GM12878 (cell line): ENCODE measurements around the gene ATP1A3. TPM values are rescaled to one million over a fixed set of nuclear protein-coding genes. Genes with fewer than 3 reads are reported as not detected.

ENCODE experiments used
- ATAC-seq: fragments of 200-7000 bp; cut with Tn5 transposase; 3 replicates; pipeline ENCODE4 v1.9.1; 2020; ENCODE audit warnings: mild to moderate bottlenecking, moderate library complexity
- BruUV-seq: library from RNA; stranded (reverse); fragments of 400-500 nt; replicated peaks from 2 replicates; lab custom pipeline; 2021; lab: Mats Ljungman, UMichigan
- CTCF ChIA-PET: fragments of 300-600 bp; sonication (Branson Sonifier 250); formaldehyde crosslinking; extraction: SDS; loops from one replicate; lab custom pipeline; 2021; ENCODE audit warnings: inconsistent platforms; lab: Yijun Ruan, JAX
- POLR2A ChIA-PET: fragments of 350-600 bp; formaldehyde crosslinking; extraction: SDS; loops from one replicate; lab custom pipeline; 2021; ENCODE audit warnings: inconsistent platforms; lab: Charles Lee
- RAD21 ChIA-PET: fragments of 300-600 bp; sonication (Branson Sonifier 250); formaldehyde crosslinking; loops from one replicate; lab custom pipeline; 2023; ENCODE audit warnings: antibody characterized with exemption; ENCODE audit not compliant: unreplicated experiment; lab: Charles Lee
- SMC1A ChIA-PET: fragments of 300-600 bp; sonication (Branson Sonifier 250); formaldehyde crosslinking; loops from one replicate; lab custom pipeline; 2023; ENCODE audit not compliant: unreplicated experiment, uncharacterized antibody; lab: Charles Lee
- DNase-seq: peaks from one replicate; pipeline ENCODE4 v3.0.0-alpha.2; 2011; ENCODE audit warnings: low read depth, low spot score
- FAIRE-seq: peaks from 3 replicates; lab custom pipeline; 2011; peaks lifted over from hg19 to GRCh38; lab: Jason Lieb, UNC
- H2AFZ ChIP-seq: 2 replicates; pipeline ENCODE4 v1.6.0; 2011; ENCODE audit warnings: low read depth, low read length, control low read depth; ENCODE audit not compliant: control insufficient read depth
- H3K27ac ChIP-seq: 2 replicates; pipeline ENCODE4 v1.5.1; 2011; ENCODE audit warnings: control low read depth; ENCODE audit not compliant: control insufficient read depth, insufficient read depth
- H3K27me3 ChIP-seq, 2 experiments: replicated peaks in 1 of 2; 2 replicates each; pipeline versions ENCODE4 v1.6.0 to v1.6.1; 2011; ENCODE audit warnings: low read length in 1 of 2; ENCODE audit not compliant: control insufficient read depth in 2 of 2, insufficient read depth in 2 of 2
- H3K36me3 ChIP-seq, 2 experiments: 2 replicates each; pipeline ENCODE4 v1.5.1; 2011; ENCODE audit warnings: low read length in 1 of 2; ENCODE audit not compliant: control insufficient read depth in 2 of 2, insufficient read depth in 2 of 2
- H3K4me1 ChIP-seq: 2 replicates; pipeline ENCODE4 v1.6.1; 2011; ENCODE audit warnings: mild to moderate bottlenecking, low read length, moderate library complexity, mixed read lengths; ENCODE audit not compliant: control insufficient read depth, insufficient read depth
- H3K4me2 ChIP-seq: 2 replicates; pipeline ENCODE4 v1.6.0; 2011; ENCODE audit warnings: control low read depth; ENCODE audit not compliant: control insufficient read depth, insufficient read depth
- H3K4me3 ChIP-seq: fragments of 200-600 bp; sonication (generic); 2 replicates; pipeline ENCODE4 v1.5.1; 2016
- H3K79me2 ChIP-seq: 2 replicates; pipeline ENCODE4 v1.6.0; 2011; ENCODE audit warnings: low read length; ENCODE audit not compliant: control insufficient read depth, insufficient read depth
- H3K9ac ChIP-seq: 2 replicates; pipeline ENCODE4 v1.8.0; 2011; ENCODE audit warnings: low read length, control low read depth, mixed read lengths; ENCODE audit not compliant: control insufficient read depth, insufficient read depth
- H3K9me3 ChIP-seq: replicated peaks from 3 replicates; pipeline ENCODE4 v1.5.1; 2011; ENCODE audit warnings: mild to moderate bottlenecking, low read length; ENCODE audit not compliant: control insufficient read depth, insufficient read depth
- H4K20me1 ChIP-seq: 2 replicates; pipeline ENCODE4 v1.6.0; 2011; ENCODE audit not compliant: control insufficient read depth, insufficient read depth
- BCL11A ChIP-seq: IDR thresholded peaks from 2 replicates; pipeline ENCODE4 v1.6.1; 2011; ENCODE audit warnings: low read depth, low read length
- BCL3 ChIP-seq: IDR thresholded peaks from 2 replicates; pipeline ENCODE4 v1.6.1; 2011; ENCODE audit warnings: borderline replicate concordance, low read depth, mild to moderate bottlenecking, moderate library complexity, low read length; ENCODE audit not compliant: insufficient read depth, poor library complexity, severe bottlenecking
- CHD1 ChIP-seq: IDR thresholded peaks from 2 replicates; pipeline ENCODE4 v1.6.1; 2012; ENCODE audit warnings: low read depth, low read length, improper control_type of control experiment
- HDAC2 ChIP-seq: fragments of 200-600 bp; sonication (generic); IDR thresholded peaks from 2 replicates; pipeline ENCODE4 v1.6.1; 2017
- KDM1A ChIP-seq: fragments of 200-600 bp; sonication (generic); IDR thresholded peaks from 2 replicates; pipeline ENCODE4 v1.6.1; 2016; ENCODE audit warnings: borderline replicate concordance
- MTA3 ChIP-seq: IDR thresholded peaks from 2 replicates; pipeline ENCODE4 v1.6.1; 2012; ENCODE audit warnings: low read length, inconsistent platforms, borderline replicate concordance
- MXI1 ChIP-seq: fragments of 150-350 bp; IDR thresholded peaks from 2 replicates; pipeline ENCODE4 v1.6.1; 2011; ENCODE audit warnings: low read depth, mild to moderate bottlenecking, inconsistent platforms, low read length, improper control_type of control experiment
- NFYA ChIP-seq: IDR thresholded peaks from 2 replicates; pipeline ENCODE4 v1.6.1; 2011; ENCODE audit warnings: low read depth, mild to moderate bottlenecking, low read length, improper control_type of control experiment, borderline replicate concordance
- NRF1 ChIP-seq: conservative IDR thresholded peaks from 2 replicates; pipeline ENCODE4 v1.6.1; 2011; ENCODE audit warnings: mild to moderate bottlenecking, low read depth, low read length, improper control_type of control experiment
- PKNOX1 ChIP-seq: fragments of 450-650 bp; IDR thresholded peaks from 2 replicates; pipeline ENCODE4 v1.6.1; 2016; ENCODE audit warnings: mild to moderate bottlenecking
- POU2F2 ChIP-seq: IDR thresholded peaks from 3 replicates; pipeline ENCODE4 v1.6.1; 2011; ENCODE audit warnings: low read depth, mild to moderate bottlenecking, low read length, borderline replicate concordance
- RAD21 ChIP-seq: IDR thresholded peaks from 2 replicates; pipeline ENCODE4 v1.6.1; 2011; ENCODE audit warnings: mild to moderate bottlenecking, low read depth, low read length, moderate library complexity; ENCODE audit not compliant: insufficient read depth
- RAD51 ChIP-seq: fragments of 450-650 bp; IDR thresholded peaks from 2 replicates; pipeline ENCODE4 v1.6.1; 2016; ENCODE audit warnings: moderate library complexity, mild to moderate bottlenecking, inconsistent platforms
- RFX5 ChIP-seq: IDR thresholded peaks from 2 replicates; pipeline ENCODE4 v1.6.1; 2011; ENCODE audit warnings: low read depth, low read length, improper control_type of control experiment
- RUNX3 ChIP-seq: IDR thresholded peaks from 2 replicates; pipeline ENCODE4 v1.6.1; 2012; ENCODE audit warnings: low read length, inconsistent platforms
- USF1 ChIP-seq: IDR thresholded peaks from 2 replicates; pipeline ENCODE4 v1.6.1; 2011; ENCODE audit warnings: borderline replicate concordance, low read depth, mild to moderate bottlenecking, moderate library complexity, mixed read lengths, low read length; ENCODE audit not compliant: insufficient read depth; ENCODE audit errors: extremely low read length
- ZNF217 ChIP-seq: fragments of 450-650 bp; IDR thresholded peaks from 2 replicates; pipeline ENCODE4 v1.6.1; 2017; ENCODE audit warnings: antibody characterized with exemption, mild to moderate bottlenecking
- WGBS: methylation state at CpG from one replicate; pipeline ENCODE4 v1.1.6; 2016; ENCODE audit warnings: low lambda C conversion rate; ENCODE audit not compliant: insufficient replicate concordance, insufficient coverage; ENCODE audit errors: missing lambda C conversion rate; 5-methylcytosine and 5-hydroxymethylcytosine counted together
- in situ Hi-C: fragments of 300-500 bp; cut with MboI; formaldehyde crosslinking; loops from 9 replicates; pipeline ENCODE4 v1.14.3; 2018; ENCODE audit warnings: mixed read lengths
- intact Hi-C: fragments of 100-400 bp; cut with micrococcal nuclease; formaldehyde crosslinking; loops from one replicate; pipeline ENCODE4 v1.14.2; 2022; ENCODE audit not compliant: unreplicated experiment
- polyA plus RNA-seq, 11 experiments: library from polyadenylated mRNA; depleted of rRNA in 4 of 11; unstranded in 6 of 11; stranded (reverse) in 5 of 11; fragments of >200 nt; fragmentation: Nextera tagmentation in 4 of 11; fragmentation: Illumina TruSeq in 1 of 11; extraction: Ambion mirVana in 4 of 11; extraction: Trizol in 1 of 11; gene quantifications; 1 replicate in 1 of 11; 2 replicates in 10 of 11; pipeline versions ENCODE4 v1.2.1 to v1.2.3, GENCODE V29; 2011 to 2016; ENCODE audit warnings: inconsistent platforms in 2 of 11, missing spikeins in 2 of 11, low read depth in 1 of 11
- total RNA-seq, 4 experiments: library from RNA; depleted of rRNA in 3 of 4; stranded (reverse); fragments of >200 nt in 3 of 4; fragmentation: Illumina TruSeq in 1 of 4; extraction: Trizol in 1 of 4; gene quantifications; 2 replicates each; pipeline versions ENCODE4 v1.2.1 to v1.2.3, GENCODE V29; 2013 to 2021
- TF ChIP-seq, protein P1 (sequence below): fragments of 450-650 bp; formaldehyde crosslinking; IDR thresholded peaks from 2 replicates; pipeline ENCODE4 v1.5.0; 2022; ENCODE audit warnings: mild to moderate bottlenecking, missing genetic modification characterization

ATP1A3 gene
- total and polyA plus RNA-seq, 10 of the 15 experiments (the other 5 are each of a cell fraction or from before 2014, with no cell fraction given) = 0.17 to 0.86 (median 0.32) TPM; not detected in 2

DNA sequence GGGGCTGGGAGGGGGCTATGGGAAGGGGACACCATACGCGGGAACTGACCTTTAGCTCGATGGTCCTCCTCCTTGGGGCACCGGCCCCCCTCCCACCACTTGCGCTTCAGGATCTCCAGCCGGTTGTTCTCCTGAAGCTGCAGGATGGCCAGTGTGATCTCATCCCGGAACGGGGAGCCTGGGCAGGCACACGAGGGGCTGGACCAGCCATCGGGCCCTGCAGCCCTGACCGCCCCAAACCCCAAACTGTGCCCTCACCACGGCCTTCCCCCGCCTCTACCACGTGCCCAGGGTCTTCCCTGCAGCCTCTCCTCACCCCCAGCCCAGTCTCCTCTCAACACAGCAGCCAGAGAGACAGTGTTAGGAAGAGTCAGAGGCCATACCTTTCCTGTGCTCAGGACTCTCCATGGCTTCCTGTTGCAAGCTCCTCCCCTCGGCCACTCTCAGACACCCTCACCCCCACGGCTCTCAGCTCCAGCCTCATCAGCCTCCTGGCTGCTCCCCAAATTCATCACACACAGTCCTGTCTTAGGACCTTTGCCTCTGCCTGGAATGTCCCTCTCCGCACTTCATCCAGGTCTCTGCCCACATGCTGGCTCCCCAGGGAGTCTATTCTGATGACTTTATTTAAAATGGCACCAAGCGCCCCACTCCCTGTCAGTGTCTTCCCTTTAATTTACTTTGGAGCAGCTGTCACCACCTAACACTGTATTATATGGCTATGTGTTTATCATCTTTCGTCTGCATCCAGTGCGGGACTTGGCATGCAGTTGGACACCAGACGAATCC, 9.7 kb upstream of the ATP1A3 start:
- WGBS = 13% methylated on average over 15 of the region's 21 CpGs

More for the DNA sequence above, 9.7 kb upstream of the ATP1A3 start:
- Histone ChIP-seq H3K27ac (no peak overlapping the region), H3K27me3 (peaks cover 3 to 15% of the 10 kb centered on the region in 2 experiments; a peak in 2 of 4 replicates), H3K9ac (no peak overlapping the region), H3K36me3 (no peaks in the 10 kb centered on the region), H3K79me2 (no peaks in the 10 kb centered on the region), H3K4me1 (no peaks in the 10 kb centered on the region), H4K20me1 (no peaks in the 10 kb centered on the region), H3K4me2 (no peak overlapping the region), H3K4me3 (no peak overlapping the region), H3K9me3 (no peaks in the 10 kb centered on the region), H2AFZ (no peak overlapping the region)
- in situ Hi-C loops (no loop called here), intact Hi-C loops (no loop called here)
- FAIRE-seq (no peak), ATAC-seq (no peak), DNase-seq (no peak)
- ChIA-PET SMC1A (no interaction called here), POLR2A (no interaction called here), CTCF (no interaction called here), RAD21 (no interaction called here)
- TF ChIP-seq ZNF217 (no peak), RUNX3 (no peak), KDM1A (no peak), USF1 (no peak), PKNOX1 (no peak), BCL11A (no peak), NFYA (no peak), HDAC2 (no peak), RAD21 (no peak), RAD51 (no peak), BCL3 (no peak), POU2F2 (no peak), RFX5 (no peak), MTA3 (no peak), CHD1 (no peak), MXI1 (no peak), NRF1 (no peak)
- TF ChIP-seq, protein P1, sequence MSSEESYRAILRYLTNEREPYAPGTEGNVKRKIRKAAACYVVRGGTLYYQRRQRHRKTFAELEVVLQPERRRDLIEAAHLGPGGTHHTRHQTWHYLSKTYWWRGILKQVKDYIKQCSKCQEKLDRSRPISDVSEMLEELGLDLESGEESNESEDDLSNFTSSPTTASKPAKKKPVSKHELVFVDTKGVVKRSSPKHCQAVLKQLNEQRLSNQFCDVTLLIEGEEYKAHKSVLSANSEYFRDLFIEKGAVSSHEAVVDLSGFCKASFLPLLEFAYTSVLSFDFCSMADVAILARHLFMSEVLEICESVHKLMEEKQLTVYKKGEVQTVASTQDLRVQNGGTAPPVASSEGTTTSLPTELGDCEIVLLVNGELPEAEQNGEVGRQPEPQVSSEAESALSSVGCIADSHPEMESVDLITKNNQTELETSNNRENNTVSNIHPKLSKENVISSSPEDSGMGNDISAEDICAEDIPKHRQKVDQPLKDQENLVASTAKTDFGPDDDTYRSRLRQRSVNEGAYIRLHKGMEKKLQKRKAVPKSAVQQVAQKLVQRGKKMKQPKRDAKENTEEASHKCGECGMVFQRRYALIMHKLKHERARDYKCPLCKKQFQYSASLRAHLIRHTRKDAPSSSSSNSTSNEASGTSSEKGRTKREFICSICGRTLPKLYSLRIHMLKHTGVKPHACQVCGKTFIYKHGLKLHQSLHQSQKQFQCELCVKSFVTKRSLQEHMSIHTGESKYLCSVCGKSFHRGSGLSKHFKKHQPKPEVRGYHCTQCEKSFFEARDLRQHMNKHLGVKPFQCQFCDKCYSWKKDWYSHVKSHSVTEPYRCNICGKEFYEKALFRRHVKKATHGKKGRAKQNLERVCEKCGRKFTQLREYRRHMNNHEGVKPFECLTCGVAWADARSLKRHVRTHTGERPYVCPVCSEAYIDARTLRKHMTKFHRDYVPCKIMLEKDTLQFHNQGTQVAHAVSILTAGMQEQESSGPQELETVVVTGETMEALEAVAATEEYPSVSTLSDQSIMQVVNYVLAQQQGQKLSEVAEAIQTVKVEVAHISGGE (CRISPR knock-in tag) = no peak
- BruUV-seq = no TSS peak
